ENCODE measurements around the gene FAM149B1. TPM values are rescaled to one million over a fixed set of nuclear protein-coding genes. Genes with fewer than 3 reads are reported as not detected.

The FAM149B1 gene
- total RNA-seq, 4 donors from 2014 or later: 11.0 to 37.4 (median 19.0) TPM

GRCh38 chr10:73229567-73229966, 61.6 kb downstream of the FAM149B1 start:
- no peak for TF ChIP-seq CTCF (IDR thresholded peaks at IDR 0.05)
- TF ChIP-seq POLR2A (IDR thresholded peaks at IDR 0.05): no peak
- Histone ChIP-seq H3K27ac (no peak overlapping the region), H3K4me1 (no peaks in the 10 kb centered on the region), H3K4me3 (no peak overlapping the region), H3K36me3 (no peaks in the 10 kb centered on the region), H3K27me3 (no peaks in the 10 kb centered on the region), H3K9me3 (no peaks in the 10 kb centered on the region)
- intact Hi-C loops (cut with DNase I; ENCODE audit: low total_unique reads): no loop called here
- no peak for DNase-seq

GRCh38 chr10:73232887-73233286, 65.0 kb downstream of the FAM149B1 start:
- no peak for DNase-seq
- Histone ChIP-seq H3K9me3 (no peaks in the 10 kb centered on the region), H3K36me3 (no peaks in the 10 kb centered on the region), H3K27ac (no peak overlapping the region), H3K4me1 (no peaks in the 10 kb centered on the region), H3K27me3 (no peaks in the 10 kb centered on the region), H3K4me3 (no peak overlapping the region)
- TF ChIP-seq CTCF (IDR thresholded peaks at IDR 0.05) (no peak), POLR2A (IDR thresholded peaks at IDR 0.05) (no peak)
- intact Hi-C loops (cut with DNase I; ENCODE audit: low total_unique reads): no loop called here

- no peak overlapping the region for H3K27ac ChIP-seq
- no peaks in the 10 kb centered on the region for H3K4me1 ChIP-seq
- H3K27me3 ChIP-seq: no peaks in the 10 kb centered on the region
- no peaks in the 10 kb centered on the region for H3K36me3 ChIP-seq
- no peak overlapping the region for H3K4me3 ChIP-seq
- TF ChIP-seq POLR2A (IDR thresholded peaks at IDR 0.05): no peak
- no peak for TF ChIP-seq CTCF (IDR thresholded peaks at IDR 0.05)
- intact Hi-C loops (cut with DNase I; ENCODE audit: low total_unique reads): no loop called here
- no peak for DNase-seq
- H3K9me3 ChIP-seq: no peaks in the 10 kb centered on the region
These were observed 66.0 kb downstream of the FAM149B1 start for GRCh38 chr10:73233883-73234282.

- no peak for DNase-seq
- H3K27me3 ChIP-seq: no peaks in the 10 kb centered on the region
- TF ChIP-seq CTCF (IDR thresholded peaks at IDR 0.05) (no peak), POLR2A (IDR thresholded peaks at IDR 0.05) (no peak)
- no peaks in the 10 kb centered on the region for H3K4me1 ChIP-seq
- no peak overlapping the region for H3K4me3 ChIP-seq
- intact Hi-C loops (cut with DNase I; ENCODE audit: low total_unique reads): no loop called here
- no peak overlapping the region for H3K27ac ChIP-seq
- H3K9me3 ChIP-seq: no peaks in the 10 kb centered on the region
- no peaks in the 10 kb centered on the region for H3K36me3 ChIP-seq
These were observed 66.8 kb downstream of the FAM149B1 start for GRCh38 chr10:73234695-73235094.

GRCh38 chr10:73238990-73239566, 71.2 kb downstream of the FAM149B1 start:
- intact Hi-C loops (cut with DNase I; ENCODE audit: low total_unique reads): no loop called here
- no peaks in the 10 kb centered on the region for H3K9me3 ChIP-seq
- DNase-seq: no peak
- no peaks in the 10 kb centered on the region for H3K36me3 ChIP-seq
- TF ChIP-seq CTCF (IDR thresholded peaks at IDR 0.05): no peak
- H3K27me3 ChIP-seq: no peaks in the 10 kb centered on the region
- no peaks in the 10 kb centered on the region for H3K4me1 ChIP-seq
- no peak overlapping the region for H3K27ac ChIP-seq
- H3K4me3 ChIP-seq: no peak overlapping the region

Measured in uterus (tissue), 4 donors.